ENCODE data around the gene CDCP1. TPM values are rescaled to one million over a fixed set of nuclear protein-coding genes. Genes with fewer than 3 reads are reported as not detected.

The CDCP1 gene
- total RNA-seq, 1 donor from 2014 or later = 0.25 TPM

DNA sequence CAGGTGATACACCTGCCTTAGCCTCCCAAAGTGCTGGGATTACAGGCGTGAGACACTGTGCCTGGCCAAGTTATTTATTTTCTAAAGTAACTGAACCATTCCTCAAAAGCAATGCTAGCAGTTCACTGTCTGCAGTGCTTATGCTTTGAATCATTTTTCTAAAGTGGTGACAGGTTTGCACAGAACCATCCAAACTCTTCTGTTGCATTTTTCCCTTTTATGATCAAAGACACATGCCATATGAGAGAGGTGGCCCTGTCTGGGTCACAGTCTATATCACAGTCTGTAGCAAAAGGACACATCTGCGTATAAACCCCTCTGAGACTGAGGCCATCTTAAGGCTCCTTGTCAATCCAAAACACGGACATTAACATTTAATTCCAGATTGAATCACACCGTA lies 17.2 kb downstream of the CDCP1 start:
- intact Hi-C loops (cut with micrococcal nuclease) = no loop called here
- no peak overlapping the region for H3K27ac ChIP-seq (replicated peaks)
- peaks cover 32% of the 10 kb centered on the region for H3K4me1 ChIP-seq
- H3K4me3 ChIP-seq = no peak overlapping the region
- DNase-seq = no peak
- no peaks in the 10 kb centered on the region for H3K36me3 ChIP-seq
- no peaks in the 10 kb centered on the region for H3K27me3 ChIP-seq (ENCODE audit: low read depth)
- H3K9me3 ChIP-seq (replicated peaks) = no peaks in the 10 kb centered on the region
- TF ChIP-seq, protein P1, sequence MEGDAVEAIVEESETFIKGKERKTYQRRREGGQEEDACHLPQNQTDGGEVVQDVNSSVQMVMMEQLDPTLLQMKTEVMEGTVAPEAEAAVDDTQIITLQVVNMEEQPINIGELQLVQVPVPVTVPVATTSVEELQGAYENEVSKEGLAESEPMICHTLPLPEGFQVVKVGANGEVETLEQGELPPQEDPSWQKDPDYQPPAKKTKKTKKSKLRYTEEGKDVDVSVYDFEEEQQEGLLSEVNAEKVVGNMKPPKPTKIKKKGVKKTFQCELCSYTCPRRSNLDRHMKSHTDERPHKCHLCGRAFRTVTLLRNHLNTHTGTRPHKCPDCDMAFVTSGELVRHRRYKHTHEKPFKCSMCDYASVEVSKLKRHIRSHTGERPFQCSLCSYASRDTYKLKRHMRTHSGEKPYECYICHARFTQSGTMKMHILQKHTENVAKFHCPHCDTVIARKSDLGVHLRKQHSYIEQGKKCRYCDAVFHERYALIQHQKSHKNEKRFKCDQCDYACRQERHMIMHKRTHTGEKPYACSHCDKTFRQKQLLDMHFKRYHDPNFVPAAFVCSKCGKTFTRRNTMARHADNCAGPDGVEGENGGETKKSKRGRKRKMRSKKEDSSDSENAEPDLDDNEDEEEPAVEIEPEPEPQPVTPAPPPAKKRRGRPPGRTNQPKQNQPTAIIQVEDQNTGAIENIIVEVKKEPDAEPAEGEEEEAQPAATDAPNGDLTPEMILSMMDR (IDR thresholded peaks at IDR 0.05; ENCODE audit: borderline replicate concordance) = no peak

DNA sequence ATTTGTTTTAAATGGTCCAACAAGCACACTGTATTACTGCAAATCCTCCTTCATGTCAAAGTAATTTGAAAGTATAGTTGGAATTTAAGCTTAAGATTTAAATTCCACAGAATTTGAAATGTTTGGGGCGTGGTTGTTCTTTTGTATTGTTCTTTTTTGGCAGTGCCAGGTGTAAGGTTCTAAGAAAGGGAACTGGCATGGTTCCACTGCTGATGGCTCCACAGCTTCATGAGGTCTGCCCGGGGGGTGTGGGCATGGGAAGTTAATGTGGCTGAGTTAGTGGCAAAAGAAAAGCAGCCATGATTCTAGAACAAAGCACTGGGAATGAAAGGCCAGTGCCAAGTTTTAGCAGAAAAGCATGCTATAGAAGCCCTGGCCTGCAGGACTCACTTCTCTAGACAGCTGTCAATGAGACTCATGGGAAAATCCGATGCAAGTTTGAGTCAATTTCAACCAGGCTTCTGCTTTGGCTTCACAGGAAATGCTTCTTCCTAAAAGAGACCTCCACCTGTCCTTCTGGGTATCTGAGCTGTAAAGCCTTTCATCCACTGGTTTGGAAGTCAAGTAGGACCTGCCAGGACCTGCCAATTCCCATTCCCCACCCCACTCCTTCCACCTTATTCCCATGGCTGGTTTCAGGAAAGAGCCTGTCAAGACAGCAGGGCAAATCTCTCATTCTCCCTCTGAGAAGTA lies 18.9 kb downstream of the CDCP1 start:
- DNase-seq = no peak
- Histone ChIP-seq H3K9me3 (replicated peaks) (no peaks in the 10 kb centered on the region), H3K36me3 (no peaks in the 10 kb centered on the region), H3K4me1 (peaks cover 39% of the 10 kb centered on the region), H3K4me3 (no peak overlapping the region), H3K27me3 (ENCODE audit: low read depth) (no peaks in the 10 kb centered on the region), H3K27ac (replicated peaks) (no peak overlapping the region)
- TF ChIP-seq, protein P1 (IDR thresholded peaks at IDR 0.05; ENCODE audit: borderline replicate concordance) = no peak
- intact Hi-C loops (cut with micrococcal nuclease) = no loop called here

DNA sequence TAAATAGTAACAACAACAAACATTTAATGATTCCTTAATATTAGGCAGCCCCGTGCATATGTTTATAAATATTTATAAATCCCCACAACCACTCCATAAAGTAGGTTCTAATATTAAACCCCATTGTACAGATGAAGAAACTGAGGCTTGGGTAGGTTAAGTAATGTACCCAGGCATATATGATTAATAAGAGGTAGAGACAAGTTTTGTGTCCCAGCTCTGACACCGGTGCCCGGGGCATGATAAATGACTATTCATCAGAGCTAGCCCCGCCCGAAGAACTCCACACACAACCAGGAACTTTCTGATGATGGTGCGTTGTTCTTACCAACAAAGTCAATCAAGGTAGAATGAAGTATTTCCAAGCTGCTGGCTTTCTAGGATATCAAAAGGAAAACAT lies 19.4 kb downstream of the CDCP1 start:
- Histone ChIP-seq H3K27ac (replicated peaks) (no peak overlapping the region), H3K4me3 (no peak overlapping the region), H3K36me3 (no peaks in the 10 kb centered on the region), H3K4me1 (peaks cover 39% of the 10 kb centered on the region), H3K9me3 (replicated peaks) (no peaks in the 10 kb centered on the region), H3K27me3 (ENCODE audit: low read depth) (no peaks in the 10 kb centered on the region)
- intact Hi-C loops (cut with micrococcal nuclease) = no loop called here
- no peak for DNase-seq
- TF ChIP-seq, protein P1 (IDR thresholded peaks at IDR 0.05; ENCODE audit: borderline replicate concordance) = no peak

DNA sequence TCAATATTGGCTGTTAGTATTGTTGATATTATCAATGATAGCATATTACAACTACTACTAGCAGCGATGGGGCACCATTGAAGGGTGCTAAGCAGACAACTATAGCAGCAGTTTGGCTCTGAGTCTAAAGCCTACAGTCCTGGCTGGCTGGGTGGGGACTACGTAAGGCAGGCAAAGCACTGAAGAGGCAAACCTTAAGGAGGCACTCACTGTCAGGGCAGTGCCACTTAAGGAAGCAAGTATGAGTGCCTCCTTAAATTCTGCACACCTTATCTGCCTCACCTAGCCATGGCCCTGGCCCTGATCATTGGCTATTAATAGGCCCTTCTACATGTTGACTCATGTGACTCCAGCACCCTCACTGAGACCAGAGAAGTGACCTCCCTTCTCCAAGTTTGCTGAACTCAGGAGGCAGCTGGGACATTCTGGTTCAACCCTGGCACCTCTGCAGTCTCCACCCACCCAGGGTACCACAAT lies 20.6 kb downstream of the CDCP1 start:
- H3K36me3 ChIP-seq = no peaks in the 10 kb centered on the region
- peak overlapping the region; percentile 15 for H3K27ac ChIP-seq (replicated peaks)
- no peaks in the 10 kb centered on the region for H3K27me3 ChIP-seq (ENCODE audit: low read depth)
- TF ChIP-seq, protein P1 (IDR thresholded peaks at IDR 0.05; ENCODE audit: borderline replicate concordance) = no peak
- H3K9me3 ChIP-seq (replicated peaks) = no peaks in the 10 kb centered on the region
- DNase-seq = no peak
- peaks cover 39% of the 10 kb centered on the region for H3K4me1 ChIP-seq
- no peak overlapping the region for H3K4me3 ChIP-seq
- intact Hi-C loops (cut with micrococcal nuclease) = no loop called here

DNA sequence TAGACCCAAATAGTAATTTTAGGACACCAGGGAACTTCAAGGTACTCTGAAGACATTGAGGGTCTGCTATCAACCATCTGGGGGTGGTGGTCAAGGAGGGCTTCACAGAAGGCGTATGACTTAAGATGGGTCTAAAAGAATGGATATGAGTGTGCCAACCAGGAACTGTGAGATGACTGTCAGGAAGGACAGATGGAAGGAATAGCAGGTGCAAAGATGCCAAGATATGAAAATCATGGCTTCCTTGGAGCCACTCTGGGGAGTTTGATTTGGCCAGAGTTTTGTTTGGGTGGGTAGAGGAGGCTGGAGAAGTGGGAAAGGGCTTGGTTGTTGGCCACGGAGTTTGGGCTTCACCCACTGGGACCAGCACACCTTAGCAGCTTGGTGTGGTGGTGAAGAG lies 21.2 kb downstream of the CDCP1 start:
- Histone ChIP-seq H3K9me3 (replicated peaks) (no peaks in the 10 kb centered on the region), H3K36me3 (no peaks in the 10 kb centered on the region), H3K4me3 (no peak overlapping the region), H3K4me1 (peaks cover 39% of the 10 kb centered on the region), H3K27ac (replicated peaks) (peak overlapping the region; percentile 15), H3K27me3 (ENCODE audit: low read depth) (no peaks in the 10 kb centered on the region)
- intact Hi-C loops (cut with micrococcal nuclease) = no loop called here
- TF ChIP-seq, protein P1 (IDR thresholded peaks at IDR 0.05; ENCODE audit: borderline replicate concordance) = no peak
- DNase-seq = no peak

Data from left ventricle myocardium inferior (tissue), 1 donor.